ENCODE results near the gene JPT1.

The JPT1 gene

GRCh38 chr17:75174996-75175395 is 20.7 kb upstream of the JPT1 start:
- TF ChIP-seq YY1 (IDR thresholded peaks at IDR 0.05; ENCODE audit: low read depth) (no peak), EP300 (IDR thresholded peaks at IDR 0.05; ENCODE audit: borderline replicate concordance) (no peak), EGR1 (IDR thresholded peaks at IDR 0.05) (no peak), TEAD4 (IDR thresholded peaks at IDR 0.05) (no peak), CREB1 (IDR thresholded peaks at IDR 0.05; ENCODE audit: low read depth) (no peak), CEBPB (IDR thresholded peaks at IDR 0.05) (no peak), FOXM1 (IDR thresholded peaks at IDR 0.05; ENCODE audit: borderline replicate concordance, low read depth) (no peak), NFIC (IDR thresholded peaks at IDR 0.05) (no peak), RAD21 (IDR thresholded peaks at IDR 0.05; ENCODE audit: low read depth) (no peak), MAX (IDR thresholded peaks at IDR 0.05) (no peak), ZBTB7A (IDR thresholded peaks at IDR 0.05; ENCODE audit: low read depth) (no peak)
- TF ChIP-seq, protein P1, sequence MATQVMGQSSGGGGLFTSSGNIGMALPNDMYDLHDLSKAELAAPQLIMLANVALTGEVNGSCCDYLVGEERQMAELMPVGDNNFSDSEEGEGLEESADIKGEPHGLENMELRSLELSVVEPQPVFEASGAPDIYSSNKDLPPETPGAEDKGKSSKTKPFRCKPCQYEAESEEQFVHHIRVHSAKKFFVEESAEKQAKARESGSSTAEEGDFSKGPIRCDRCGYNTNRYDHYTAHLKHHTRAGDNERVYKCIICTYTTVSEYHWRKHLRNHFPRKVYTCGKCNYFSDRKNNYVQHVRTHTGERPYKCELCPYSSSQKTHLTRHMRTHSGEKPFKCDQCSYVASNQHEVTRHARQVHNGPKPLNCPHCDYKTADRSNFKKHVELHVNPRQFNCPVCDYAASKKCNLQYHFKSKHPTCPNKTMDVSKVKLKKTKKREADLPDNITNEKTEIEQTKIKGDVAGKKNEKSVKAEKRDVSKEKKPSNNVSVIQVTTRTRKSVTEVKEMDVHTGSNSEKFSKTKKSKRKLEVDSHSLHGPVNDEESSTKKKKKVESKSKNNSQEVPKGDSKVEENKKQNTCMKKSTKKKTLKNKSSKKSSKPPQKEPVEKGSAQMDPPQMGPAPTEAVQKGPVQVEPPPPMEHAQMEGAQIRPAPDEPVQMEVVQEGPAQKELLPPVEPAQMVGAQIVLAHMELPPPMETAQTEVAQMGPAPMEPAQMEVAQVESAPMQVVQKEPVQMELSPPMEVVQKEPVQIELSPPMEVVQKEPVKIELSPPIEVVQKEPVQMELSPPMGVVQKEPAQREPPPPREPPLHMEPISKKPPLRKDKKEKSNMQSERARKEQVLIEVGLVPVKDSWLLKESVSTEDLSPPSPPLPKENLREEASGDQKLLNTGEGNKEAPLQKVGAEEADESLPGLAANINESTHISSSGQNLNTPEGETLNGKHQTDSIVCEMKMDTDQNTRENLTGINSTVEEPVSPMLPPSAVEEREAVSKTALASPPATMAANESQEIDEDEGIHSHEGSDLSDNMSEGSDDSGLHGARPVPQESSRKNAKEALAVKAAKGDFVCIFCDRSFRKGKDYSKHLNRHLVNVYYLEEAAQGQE (IDR thresholded peaks at IDR 0.05; ENCODE audit: low read depth): no peak

DNA sequence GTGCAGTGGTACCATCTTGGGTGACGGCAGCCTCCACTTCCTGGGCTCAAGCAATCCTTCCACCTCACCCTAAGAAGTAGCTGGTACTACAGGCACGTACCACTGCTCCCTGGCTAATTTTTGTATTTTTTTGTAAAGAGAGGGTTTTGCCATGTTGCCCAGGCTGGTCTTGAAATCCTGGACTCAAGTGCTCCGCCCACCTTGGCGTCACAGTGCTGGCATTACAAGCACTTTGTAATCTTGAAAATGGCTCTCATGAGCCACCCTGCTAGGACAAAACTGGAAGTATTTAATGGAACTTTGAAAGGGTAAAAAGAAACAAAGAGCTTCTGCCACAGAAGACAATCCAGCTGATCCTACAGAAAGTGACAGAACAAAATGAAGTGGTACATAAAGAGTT is 19.2 kb upstream of the JPT1 start:
- no peak for TF ChIP-seq CREB1 (IDR thresholded peaks at IDR 0.05; ENCODE audit: low read depth)
- no peak for TF ChIP-seq TEAD4 (IDR thresholded peaks at IDR 0.05)
- TF ChIP-seq CEBPB (IDR thresholded peaks at IDR 0.05): no peak
- TF ChIP-seq, protein P1 (IDR thresholded peaks at IDR 0.05; ENCODE audit: low read depth): no peak
- TF ChIP-seq YY1 (IDR thresholded peaks at IDR 0.05; ENCODE audit: low read depth): no peak
- no peak for TF ChIP-seq ZBTB7A (IDR thresholded peaks at IDR 0.05; ENCODE audit: low read depth)
- TF ChIP-seq EGR1 (IDR thresholded peaks at IDR 0.05): no peak
- TF ChIP-seq, protein P2, sequence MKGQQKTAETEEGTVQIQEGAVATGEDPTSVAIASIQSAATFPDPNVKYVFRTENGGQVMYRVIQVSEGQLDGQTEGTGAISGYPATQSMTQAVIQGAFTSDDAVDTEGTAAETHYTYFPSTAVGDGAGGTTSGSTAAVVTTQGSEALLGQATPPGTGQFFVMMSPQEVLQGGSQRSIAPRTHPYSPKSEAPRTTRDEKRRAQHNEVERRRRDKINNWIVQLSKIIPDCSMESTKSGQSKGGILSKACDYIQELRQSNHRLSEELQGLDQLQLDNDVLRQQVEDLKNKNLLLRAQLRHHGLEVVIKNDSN (IDR thresholded peaks at IDR 0.05): no peak
- no peak for TF ChIP-seq RAD21 (IDR thresholded peaks at IDR 0.05; ENCODE audit: low read depth)
- no peak for TF ChIP-seq TCF12 (IDR thresholded peaks at IDR 0.05; ENCODE audit: low read depth)
- TF ChIP-seq NFIC (IDR thresholded peaks at IDR 0.05): no peak
- no peak for TF ChIP-seq MAX (IDR thresholded peaks at IDR 0.05)
- TF ChIP-seq EP300 (IDR thresholded peaks at IDR 0.05; ENCODE audit: borderline replicate concordance): no peak

- TF ChIP-seq, protein P1 (IDR thresholded peaks at IDR 0.05; ENCODE audit: low read depth): no peak
- no peak for TF ChIP-seq TEAD4 (IDR thresholded peaks at IDR 0.05)
- no peak for TF ChIP-seq CEBPB (IDR thresholded peaks at IDR 0.05)
- TF ChIP-seq TAF1 (IDR thresholded peaks at IDR 0.05; ENCODE audit: low read depth): no peak
- TF ChIP-seq EGR1 (IDR thresholded peaks at IDR 0.05): no peak
- TF ChIP-seq MAX (IDR thresholded peaks at IDR 0.05): no peak
- TF ChIP-seq TCF12 (IDR thresholded peaks at IDR 0.05; ENCODE audit: low read depth): no peak
- TF ChIP-seq RAD21 (IDR thresholded peaks at IDR 0.05; ENCODE audit: low read depth): no peak
- TF ChIP-seq, protein P2 (IDR thresholded peaks at IDR 0.05): no peak
- no peak for TF ChIP-seq EP300 (IDR thresholded peaks at IDR 0.05; ENCODE audit: borderline replicate concordance)
- no peak for TF ChIP-seq NFIC (IDR thresholded peaks at IDR 0.05)
- no peak for TF ChIP-seq YY1 (IDR thresholded peaks at IDR 0.05; ENCODE audit: low read depth)
- no peak for TF ChIP-seq CREB1 (IDR thresholded peaks at IDR 0.05; ENCODE audit: low read depth)
- no peak for TF ChIP-seq ZBTB7A (IDR thresholded peaks at IDR 0.05; ENCODE audit: low read depth)
- TF ChIP-seq FOXM1 (IDR thresholded peaks at IDR 0.05; ENCODE audit: borderline replicate concordance, low read depth): no peak
Observed at GRCh38 chr17:75168998-75169397, 14.7 kb upstream of the JPT1 start.

GRCh38 chr17:75163074-75163473 is 8.8 kb upstream of the JPT1 start:
- TF ChIP-seq NFIC (IDR thresholded peaks at IDR 0.05): no peak
- TF ChIP-seq EGR1 (IDR thresholded peaks at IDR 0.05): no peak
- TF ChIP-seq, protein P1 (IDR thresholded peaks at IDR 0.05; ENCODE audit: low read depth): no peak
- TF ChIP-seq MAX (IDR thresholded peaks at IDR 0.05): no peak
- no peak for TF ChIP-seq CEBPB (IDR thresholded peaks at IDR 0.05)
- no peak for TF ChIP-seq ZBTB7A (IDR thresholded peaks at IDR 0.05; ENCODE audit: low read depth)
- TF ChIP-seq FOXM1 (IDR thresholded peaks at IDR 0.05; ENCODE audit: borderline replicate concordance, low read depth): no peak

Measured in Ishikawa (cell line).